Activated CD4-positive, alpha-beta T cell treated with anti-CD3 and anti-CD28 coated beads, Interleukin-2, amount 50 U/mL, for 1 hour (primary cell): ENCODE measurements around the gene COL18A1.

Experiments
- DNase-seq: peaks from one replicate; pipeline ENCODE4 v3.0.0-alpha.2; 2020

COL18A1 gene

DNA sequence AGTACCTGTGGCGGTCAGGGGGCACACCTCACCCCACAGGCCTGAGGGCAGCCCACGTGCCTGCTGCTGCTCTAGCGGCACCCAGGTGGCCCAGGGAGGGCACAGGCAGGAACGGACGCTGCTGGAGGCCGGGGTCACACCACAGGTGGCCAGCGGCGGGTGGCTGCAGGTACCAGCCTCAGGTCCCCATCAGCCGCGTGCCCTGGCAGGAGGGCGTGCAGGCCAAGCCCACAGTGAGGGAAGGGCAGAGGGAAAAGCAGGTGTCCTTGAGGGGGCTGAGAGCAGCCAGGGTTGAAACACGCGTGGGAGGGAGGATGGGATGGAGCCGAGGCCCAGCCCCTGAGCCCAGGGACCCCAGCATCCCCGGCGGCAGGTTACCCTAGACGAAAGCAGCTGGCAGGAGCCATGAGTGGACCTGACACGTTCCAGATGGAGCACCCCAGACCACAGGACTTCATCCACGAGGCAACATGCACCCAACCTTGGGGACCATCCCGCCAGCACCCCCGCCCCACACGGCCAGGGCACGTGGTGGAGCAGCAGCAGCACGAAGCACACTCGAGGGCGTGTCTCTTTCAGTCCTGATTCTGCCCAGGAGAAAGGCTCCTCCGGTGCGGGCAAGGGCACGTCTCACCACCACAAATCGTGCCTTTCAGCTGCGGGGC lies 133.5 kb downstream of the COL18A1 start:
- DNase-seq: no peak

- DNase-seq: no peak
These were observed 134.3 kb downstream of the COL18A1 start for GRCh38 chr21:45539046-45539795.

- DNase-seq: no peak
These were observed 135.0 kb downstream of the COL18A1 start for GRCh38 chr21:45539796-45540600.

DNA sequence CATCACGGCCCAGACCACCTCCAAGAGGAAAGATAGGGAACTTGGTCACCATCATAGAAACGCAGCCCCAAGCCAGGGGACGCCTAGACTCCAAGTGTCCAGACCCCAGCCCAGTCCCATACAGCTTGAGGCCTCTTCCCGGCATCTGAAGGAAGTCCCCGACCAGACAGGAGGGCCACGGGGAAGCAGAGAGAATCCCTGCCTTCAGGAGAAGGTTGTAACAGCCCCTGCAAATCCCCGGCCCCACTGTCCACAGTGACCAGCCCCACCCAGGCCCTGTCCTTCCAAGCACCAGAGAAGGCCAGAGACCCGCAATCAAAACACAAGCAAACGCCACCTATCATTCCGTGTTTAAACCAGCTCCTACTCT lies 135.6 kb downstream of the COL18A1 start:
- DNase-seq: no peak

- DNase-seq: peak; percentile 72
These were observed 136.5 kb downstream of the COL18A1 start for GRCh38 chr21:45541221-45542039.

DNA sequence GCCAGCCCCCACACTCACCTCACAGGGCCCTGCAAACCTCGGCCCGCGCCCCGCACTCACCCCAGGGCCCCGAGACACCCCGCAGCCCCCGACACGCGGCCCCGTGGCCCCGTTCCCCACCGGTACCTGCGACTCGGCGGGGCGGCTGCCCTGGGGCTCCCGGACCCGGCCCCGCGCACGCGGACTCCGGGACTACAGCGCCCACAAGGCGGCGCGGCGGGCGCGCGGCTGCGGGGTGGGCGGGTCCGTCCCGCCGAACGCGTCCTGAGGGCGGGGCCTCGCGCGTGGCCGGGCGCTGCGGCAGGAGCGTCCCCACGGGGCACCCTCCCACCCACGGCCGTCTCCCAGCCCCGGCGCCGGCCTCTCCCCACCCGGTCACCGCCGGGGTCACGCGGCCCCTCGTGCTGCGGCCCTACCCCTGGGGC lies 137.3 kb downstream of the COL18A1 start, which contains the start of gene SLC19A1:
Gene SLC19A1, minus strand, starts transcription at position 199 of the 425 bp plus-strand sequence. CDS start 4,481 bp downstream, outside the sequence.
- DNase-seq: peak; percentile 68

DNA sequence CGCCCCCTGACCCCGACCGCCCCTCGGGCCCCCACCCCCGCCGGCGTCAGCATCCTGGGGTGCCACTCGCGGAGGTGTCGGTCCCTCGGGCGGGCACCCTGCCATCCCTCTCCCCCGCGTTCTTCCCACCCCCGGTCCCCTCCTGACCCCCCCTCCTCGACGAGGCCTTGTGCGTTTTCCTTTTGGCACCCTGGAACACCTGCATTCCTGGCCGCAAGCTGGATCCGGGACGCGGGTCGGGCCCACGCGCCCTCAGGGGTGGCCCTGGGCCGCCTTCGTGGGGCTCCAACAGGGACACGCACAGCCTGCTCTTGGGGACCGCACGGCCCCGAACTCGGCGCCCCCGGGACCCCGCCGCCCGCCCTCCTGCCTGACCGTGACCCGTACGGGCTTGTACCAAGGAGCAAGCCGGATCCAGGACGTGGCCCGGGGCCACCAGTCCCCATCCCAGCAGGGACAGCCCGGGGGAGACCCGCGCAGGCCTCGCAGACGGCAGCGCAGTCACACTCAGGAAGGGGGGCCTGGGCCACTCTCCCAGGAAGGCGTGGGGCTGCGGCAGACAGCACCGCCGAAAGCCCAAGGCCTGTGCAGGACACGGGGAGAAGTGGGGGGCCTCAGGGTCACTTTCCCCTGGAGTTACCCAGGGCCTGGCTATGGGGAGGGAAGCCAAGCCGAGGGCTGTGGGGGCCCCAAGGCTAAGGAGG lies 137.9 kb downstream of the COL18A1 start:
- no peak for DNase-seq

GRCh38 chr21:45543371-45543709 lies 138.4 kb downstream of the COL18A1 start:
- DNase-seq: no peak

GRCh38 chr21:45543710-45544448 lies 138.9 kb downstream of the COL18A1 start:
- no peak for DNase-seq

GRCh38 chr21:45544449-45545235 lies 139.7 kb downstream of the COL18A1 start:
- no peak for DNase-seq

GRCh38 chr21:45545236-45545570 lies 140.2 kb downstream of the COL18A1 start:
- no peak for DNase-seq

GRCh38 chr21:45545691-45546531 lies 140.9 kb downstream of the COL18A1 start:
- no peak for DNase-seq

DNA sequence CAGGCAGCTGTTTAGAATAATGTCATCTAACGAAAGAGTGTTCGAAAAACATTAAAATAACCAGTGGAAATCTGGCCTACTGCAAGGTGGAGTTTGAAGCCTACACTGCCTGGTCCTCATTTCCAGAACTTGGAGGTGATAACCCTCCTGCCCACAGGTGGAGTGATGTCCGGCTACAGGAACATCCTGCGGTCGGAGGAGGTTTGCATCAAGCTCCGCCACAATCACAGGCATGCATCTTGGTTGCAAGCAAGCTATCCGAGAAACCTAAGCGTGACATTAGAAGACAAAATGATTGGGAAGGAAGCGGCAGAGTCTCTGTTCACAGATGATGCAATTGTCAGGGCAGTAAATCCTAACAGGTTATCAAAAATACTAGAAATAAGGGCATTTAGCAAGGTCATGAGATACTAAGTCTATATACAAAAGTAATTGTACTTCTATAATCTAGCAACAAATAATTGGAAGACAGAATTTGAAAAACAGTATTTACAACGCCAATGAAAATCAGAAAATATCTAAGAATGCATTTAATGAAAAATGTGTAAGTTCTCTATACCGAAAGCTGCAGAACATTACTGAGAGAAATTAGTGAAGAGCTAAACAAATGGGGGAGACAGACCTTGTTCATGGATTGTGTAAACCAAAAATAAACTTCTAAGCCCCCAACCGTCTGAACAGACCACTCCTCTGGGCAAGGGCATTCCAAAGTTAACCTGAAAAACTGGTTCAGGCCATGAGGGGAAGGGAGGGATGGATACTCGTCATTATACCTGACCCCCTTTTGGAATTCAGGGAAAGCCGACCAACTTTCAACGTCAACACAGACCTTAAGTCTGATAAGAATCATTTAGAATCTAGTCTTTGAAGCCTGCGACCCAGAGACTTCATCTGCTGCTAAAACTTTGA lies 141.9 kb downstream of the COL18A1 start:
- no peak for DNase-seq

- DNase-seq: no peak
These were observed 142.6 kb downstream of the COL18A1 start for GRCh38 chr21:45547545-45547900.

GRCh38 chr21:45548711-45549491 lies 143.9 kb downstream of the COL18A1 start:
- no peak for DNase-seq

GRCh38 chr21:45549626-45550463 lies 144.9 kb downstream of the COL18A1 start:
- DNase-seq: no peak
